ENCODE data around the gene CEPT1. TPM values are rescaled to one million over a fixed set of nuclear protein-coding genes. Genes with fewer than 3 reads are reported as not detected.

The CEPT1 gene
- total RNA-seq, 1 experiment from 2014 or later = 39.4 TPM

DNA sequence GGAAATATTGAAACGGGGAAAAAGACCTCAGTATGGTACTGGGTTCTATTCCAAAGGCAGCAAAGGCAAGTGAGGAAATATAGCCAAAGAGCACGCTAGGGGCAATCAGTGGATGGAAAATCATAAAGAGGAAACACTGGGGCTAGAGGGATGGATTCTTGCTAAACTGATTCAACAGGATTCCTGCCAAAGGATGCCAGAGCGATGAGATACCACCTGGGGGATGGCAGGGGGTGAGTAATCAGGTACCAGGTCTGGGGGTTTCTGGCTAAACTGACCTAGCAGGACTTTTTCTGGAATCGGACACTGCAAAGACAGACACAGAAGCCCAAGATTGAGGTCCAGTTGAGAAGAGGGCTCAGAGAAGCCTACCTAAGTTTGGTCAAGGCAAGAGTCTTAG is 94.2 kb downstream of the CEPT1 start:
- DNase-seq = no peak
- H3K9me3 ChIP-seq (replicated peaks) = no peaks in the 10 kb centered on the region
- peaks cover 5% of the 10 kb centered on the region for H3K4me1 ChIP-seq
- no peaks in the 10 kb centered on the region for H3K36me3 ChIP-seq
- H3K4me3 ChIP-seq = no peak overlapping the region
- no peaks in the 10 kb centered on the region for H3K27me3 ChIP-seq
- H3K27ac ChIP-seq = no peak overlapping the region

Other genes with a start within 250 kb of the CEPT1 start
- 41.0 and 45.3 TPM in 2 replicates for gene LRIF1, start 176.3 kb upstream of the CEPT1 start, total RNA-seq (2014; rRNA removed; shearing (Covaris generic))
- gene DRAM2, start 130 bp upstream of the CEPT1 start, total RNA-seq (2014; rRNA removed; shearing (Covaris generic)) = 47.3 and 56.1 TPM in 2 replicates
- gene DENND2D, start 60.4 kb downstream of the CEPT1 start, total RNA-seq (2014; rRNA removed; shearing (Covaris generic)) = not detected in 2 replicates
- 0.53 and 1.6 TPM in 2 replicates for gene CHI3L2, start 87.5 kb downstream of the CEPT1 start, total RNA-seq (2014; rRNA removed; shearing (Covaris generic))
- gene CHIA, start 150.6 kb downstream of the CEPT1 start, total RNA-seq (2014; rRNA removed; shearing (Covaris generic)) = not detected in 2 replicates

Measured in SJCRH30 (cell line).